Measurements from ENCODE around the gene TBC1D17. TPM values are rescaled to one million over a fixed set of nuclear protein-coding genes. Genes with fewer than 3 reads are reported as not detected.

TBC1D17 gene
- total and polyA plus RNA-seq, 10 of the 15 experiments (the other 5 are each of a cell fraction or from before 2014, with no cell fraction given) = 0.42 to 20.4 (median 11.2) TPM

GRCh38 chr19:49876422-49877019, 981 bp upstream of the TBC1D17 start (continued):
- no peak for TF ChIP-seq MEF2B (IDR thresholded peaks at IDR 0.05; ENCODE audit: partially characterized antibody, poor library complexity, severe bottlenecking)
- no peak for TF ChIP-seq WRNIP1 (IDR thresholded peaks at IDR 0.05; ENCODE audit: borderline replicate concordance, low read depth, low read length)
- no peak for TF ChIP-seq MAX (IDR thresholded peaks at IDR 0.05; ENCODE audit: low read depth, low read length)
- TF ChIP-seq ZNF207 (IDR thresholded peaks at IDR 0.05; ENCODE audit: borderline replicate concordance) = peak; percentile 36; the same call in 1 of the 2 replicates
- TF ChIP-seq RCOR1 (conservative IDR thresholded peaks at IDR 0.05; ENCODE audit: low read depth, low read length) = peak; percentile 94
- TF ChIP-seq NKRF (conservative IDR thresholded peaks at IDR 0.05) = peak; percentile 35; the same call in 1 of the 2 replicates
- TF ChIP-seq CREM (IDR thresholded peaks at IDR 0.05; ENCODE audit: low read depth) = peak; percentile 96
- TF ChIP-seq SKIL (IDR thresholded peaks at IDR 0.05; ENCODE audit: low read depth, poor library complexity, severe bottlenecking) = peak; percentile 45
- TF ChIP-seq IRF4 (IDR thresholded peaks at IDR 0.05; ENCODE audit: low read depth, low read length) = peak; percentile 46
- peak; percentile 81 for TF ChIP-seq RELB (IDR thresholded peaks at IDR 0.05; ENCODE audit: low read depth)
